WTC11 (cell line): ENCODE data around the gene CRIP1. TPM values are rescaled to one million over a fixed set of nuclear protein-coding genes. Genes with fewer than 3 reads are reported as not detected.

ENCODE experiments used
- ATAC-seq: fragments of 200-7000 bp; cut with Tn5 transposase; 2 replicates; pipeline ENCODE4 v1.10.0; 2021; ENCODE audit warnings: mild to moderate bottlenecking, moderate library complexity
- CTCF ChIA-PET: fragments of 300-600 bp; sonication (Branson Sonifier 250); formaldehyde crosslinking; loops from one replicate; lab custom pipeline; 2021; ENCODE audit warnings: antibody characterized with exemption; lab: Charles Lee
- POLR2A ChIA-PET: fragments of 350-600 bp; sonication (Branson Sonifier 250); formaldehyde crosslinking; loops from one replicate; lab custom pipeline; 2021; ENCODE audit warnings: antibody characterized with exemption; lab: Charles Lee
- DNase-seq: peaks from one replicate; pipeline ENCODE4 v3.0.0; 2021; ENCODE audit warnings: low spot score
- H3K27ac Mint-ChIP-seq: 2 replicates; pipeline ENCODE4 v1.8.0; 2021; ENCODE audit warnings: mixed read lengths
- H3K27me3 Mint-ChIP-seq: 2 replicates; pipeline ENCODE4 v1.8.0; 2021; ENCODE audit warnings: low read depth, mild to moderate bottlenecking, moderate library complexity, mixed read lengths
- H3K36me3 Mint-ChIP-seq: 2 replicates; pipeline ENCODE4 v1.8.0; 2021; ENCODE audit warnings: mixed read lengths
- H3K4me1 Mint-ChIP-seq: 2 replicates; pipeline ENCODE4 v1.8.0; 2022; ENCODE audit warnings: mixed read lengths
- H3K4me3 Mint-ChIP-seq: 2 replicates; pipeline ENCODE4 v1.8.0; 2021; ENCODE audit warnings: mild to moderate bottlenecking, moderate library complexity, mixed read lengths
- H3K9me3 Mint-ChIP-seq: 2 replicates; pipeline ENCODE4 v1.8.0; 2021; ENCODE audit warnings: mixed read lengths
- ARID4B ChIP-seq: sonication (generic); formaldehyde crosslinking; IDR thresholded peaks from 2 replicates; pipeline ENCODE4 v1.8.0; 2023; ENCODE audit warnings: missing genetic modification reagents, mild to moderate bottlenecking, borderline replicate concordance
- ATF1 ChIP-seq: sonication (generic); formaldehyde crosslinking; IDR thresholded peaks from 2 replicates; pipeline ENCODE4 v1.8.1; 2023; ENCODE audit warnings: mild to moderate bottlenecking, moderate library complexity, missing genetic modification reagents
- CREM ChIP-seq: sonication (generic); formaldehyde crosslinking; IDR thresholded peaks from 2 replicates; pipeline ENCODE4 v1.8.1; 2022; ENCODE audit warnings: mild to moderate bottlenecking, missing genetic modification reagents, moderate library complexity
- EMX1 ChIP-seq: fragments of 250-450 bp; sonication (Bioruptor Pico); IDR thresholded peaks from 2 replicates; pipeline ENCODE4 v1.8.0; 2021; ENCODE audit warnings: mild to moderate bottlenecking
- HMGXB4 ChIP-seq: sonication (generic); formaldehyde crosslinking; IDR thresholded peaks from 2 replicates; pipeline ENCODE4 v1.8.1; 2023; ENCODE audit warnings: mild to moderate bottlenecking, moderate library complexity, missing genetic modification reagents
- NFATC4 ChIP-seq: fragments of 250-450 bp; sonication (Bioruptor Pico); IDR thresholded peaks from 2 replicates; pipeline ENCODE4 v1.9.0; 2021; ENCODE audit warnings: mild to moderate bottlenecking
- NR1H2 ChIP-seq: sonication (generic); formaldehyde crosslinking; IDR thresholded peaks from 2 replicates; pipeline ENCODE4 v1.9.0; 2021; ENCODE audit warnings: mild to moderate bottlenecking, moderate library complexity, missing genetic modification reagents
- SMAD3 ChIP-seq: sonication (generic); formaldehyde crosslinking; IDR thresholded peaks from 2 replicates; pipeline ENCODE4 v1.8.0; 2022; ENCODE audit warnings: missing genetic modification reagents, mild to moderate bottlenecking, borderline replicate concordance
- SOX15 ChIP-seq: fragments of 250-450 bp; sonication (Bioruptor Pico); IDR thresholded peaks from 2 replicates; pipeline ENCODE4 v1.9.0; 2021; ENCODE audit warnings: mild to moderate bottlenecking
- ZNF263 ChIP-seq: sonication (generic); formaldehyde crosslinking; IDR thresholded peaks from 2 replicates; pipeline ENCODE4 v1.8.1; 2022; ENCODE audit warnings: low read depth, mild to moderate bottlenecking, moderate library complexity, missing genetic modification reagents
- ZNF396 ChIP-seq: fragments of 250-450 bp; sonication (Bioruptor Pico); IDR thresholded peaks from 2 replicates; pipeline ENCODE4 v1.8.0; 2021; ENCODE audit warnings: mild to moderate bottlenecking, moderate library complexity, borderline replicate concordance
- ZNF671 ChIP-seq: fragments of 250-450 bp; sonication (Bioruptor Pico); IDR thresholded peaks from 2 replicates; pipeline ENCODE4 v1.8.0; 2021; ENCODE audit warnings: mild to moderate bottlenecking
- total RNA-seq: library from RNA; stranded (reverse); gene quantifications from 3 replicates; pipeline ENCODE4 v1.2.3, GENCODE V29; 2021
- TF ChIP-seq, protein P1 (sequence below): sonication (generic); formaldehyde crosslinking; IDR thresholded peaks from 2 replicates; pipeline ENCODE4 v1.8.1; 2022; ENCODE audit warnings: low read depth, missing genetic modification reagents, borderline replicate concordance
- TF ChIP-seq, protein P2 (sequence below): sonication (generic); formaldehyde crosslinking; IDR thresholded peaks from 2 replicates; pipeline ENCODE4 v1.8.0; 2022; ENCODE audit warnings: mild to moderate bottlenecking, missing genetic modification reagents
- TF ChIP-seq, protein P3 (sequence below): sonication (generic); formaldehyde crosslinking; IDR thresholded peaks from 2 replicates; pipeline ENCODE4 v1.8.1; 2023; ENCODE audit warnings: mild to moderate bottlenecking, missing genetic modification reagents
- TF ChIP-seq, protein P4 (sequence below): sonication (generic); formaldehyde crosslinking; conservative IDR thresholded peaks from 2 replicates; pipeline ENCODE4 v1.8.1; 2022; ENCODE audit warnings: mild to moderate bottlenecking, missing genetic modification reagents
- TF ChIP-seq, protein P5 (sequence below): sonication (generic); formaldehyde crosslinking; IDR thresholded peaks from 2 replicates; pipeline ENCODE4 v1.8.1; 2023; ENCODE audit warnings: mild to moderate bottlenecking, missing genetic modification reagents, moderate library complexity

Gene CRIP1
- total RNA-seq, 1 experiment from 2014 or later: 9.0 TPM

DNA sequence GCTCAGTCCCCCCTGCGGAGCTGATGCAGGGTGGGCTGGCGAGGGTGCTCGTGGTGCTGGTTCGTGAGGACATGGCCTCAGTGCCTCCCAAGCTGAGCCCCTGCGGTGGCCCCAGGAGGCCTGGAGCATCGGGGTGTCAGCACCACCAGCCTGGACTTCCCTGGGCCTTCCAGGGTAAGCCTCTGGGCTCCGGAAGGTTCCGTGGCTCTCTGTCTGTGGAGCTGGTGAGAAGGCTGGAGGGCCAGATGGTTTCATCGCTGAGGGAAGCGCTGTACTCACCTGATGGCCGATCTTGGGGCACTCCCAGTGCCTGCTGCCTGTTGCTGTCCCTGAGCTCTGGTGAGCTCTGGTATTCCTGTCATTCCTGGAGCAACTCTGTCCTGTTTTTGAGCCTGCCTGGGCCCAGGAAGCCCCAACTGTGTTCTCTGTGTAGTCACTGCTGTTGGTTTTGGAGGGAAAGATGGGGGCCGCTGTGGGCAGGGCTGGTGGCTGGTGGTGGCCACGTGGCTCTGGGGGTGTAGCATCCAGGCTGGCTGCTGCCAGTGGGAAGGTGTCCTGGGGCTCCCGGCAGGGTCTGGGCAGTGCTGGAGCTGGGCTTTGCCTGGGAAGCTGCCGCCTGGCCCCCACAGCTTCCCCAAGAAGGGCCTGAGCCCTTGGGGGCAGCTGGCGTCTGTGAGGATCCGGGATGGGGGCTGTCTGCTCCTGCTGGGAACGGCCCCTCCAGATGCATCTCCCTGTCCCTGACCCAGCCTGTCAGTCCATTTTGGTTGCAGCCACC is 48.8 kb upstream of the CRIP1 start:
- Mint-ChIP-seq H3K36me3 (peaks cover 15% of the 10 kb centered on the region), H3K27ac (no peak overlapping the region), H3K27me3 (no peaks in the 10 kb centered on the region), H3K4me1 (peaks cover 8% of the 10 kb centered on the region), H3K4me3 (no peak overlapping the region), H3K9me3 (no peaks in the 10 kb centered on the region)
- ChIA-PET POLR2A (interaction anchor here (0.6 kb wide), 1 partner anchor 92 kb away, joined by 7 read pairs; no protein-coding TSS in a partner anchor), CTCF (interaction anchor here (1.0 to 1.4 kb wide), 3 partner anchors 11 to 67 kb away, joined by 3 to 6 read pairs (median 3); no protein-coding TSS in a partner anchor)
- no peak for TF ChIP-seq SOX15 (CRISPR knock-in tag)
- no peak for TF ChIP-seq NFATC4 (CRISPR knock-in tag)
- TF ChIP-seq, protein P1, sequence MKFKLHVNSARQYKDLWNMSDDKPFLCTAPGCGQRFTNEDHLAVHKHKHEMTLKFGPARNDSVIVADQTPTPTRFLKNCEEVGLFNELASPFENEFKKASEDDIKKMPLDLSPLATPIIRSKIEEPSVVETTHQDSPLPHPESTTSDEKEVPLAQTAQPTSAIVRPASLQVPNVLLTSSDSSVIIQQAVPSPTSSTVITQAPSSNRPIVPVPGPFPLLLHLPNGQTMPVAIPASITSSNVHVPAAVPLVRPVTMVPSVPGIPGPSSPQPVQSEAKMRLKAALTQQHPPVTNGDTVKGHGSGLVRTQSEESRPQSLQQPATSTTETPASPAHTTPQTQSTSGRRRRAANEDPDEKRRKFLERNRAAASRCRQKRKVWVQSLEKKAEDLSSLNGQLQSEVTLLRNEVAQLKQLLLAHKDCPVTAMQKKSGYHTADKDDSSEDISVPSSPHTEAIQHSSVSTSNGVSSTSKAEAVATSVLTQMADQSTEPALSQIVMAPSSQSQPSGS: no peak
- TF ChIP-seq ZNF263 (CRISPR knock-in tag): no peak
- no peak for TF ChIP-seq SMAD3 (CRISPR knock-in tag)
- TF ChIP-seq, protein P2, sequence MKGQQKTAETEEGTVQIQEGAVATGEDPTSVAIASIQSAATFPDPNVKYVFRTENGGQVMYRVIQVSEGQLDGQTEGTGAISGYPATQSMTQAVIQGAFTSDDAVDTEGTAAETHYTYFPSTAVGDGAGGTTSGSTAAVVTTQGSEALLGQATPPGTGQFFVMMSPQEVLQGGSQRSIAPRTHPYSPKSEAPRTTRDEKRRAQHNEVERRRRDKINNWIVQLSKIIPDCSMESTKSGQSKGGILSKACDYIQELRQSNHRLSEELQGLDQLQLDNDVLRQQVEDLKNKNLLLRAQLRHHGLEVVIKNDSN (CRISPR knock-in tag): no peak
- no peak for TF ChIP-seq ZNF396 (CRISPR knock-in tag)
- no peak for ATAC-seq
- DNase-seq: no peak

- DNase-seq (no peak), ATAC-seq (no peak)
- Mint-ChIP-seq H3K4me1 (peaks cover 2% of the 10 kb centered on the region; the same call in 1 of the 2 replicates), H3K36me3 (peaks cover 20% of the 10 kb centered on the region), H3K4me3 (no peak overlapping the region), H3K27me3 (no peaks in the 10 kb centered on the region), H3K9me3 (no peaks in the 10 kb centered on the region), H3K27ac (no peak overlapping the region)
- TF ChIP-seq NR1H2 (CRISPR knock-in tag) (no peak), HMGXB4 (CRISPR knock-in tag) (no peak)
- TF ChIP-seq, protein P3, sequence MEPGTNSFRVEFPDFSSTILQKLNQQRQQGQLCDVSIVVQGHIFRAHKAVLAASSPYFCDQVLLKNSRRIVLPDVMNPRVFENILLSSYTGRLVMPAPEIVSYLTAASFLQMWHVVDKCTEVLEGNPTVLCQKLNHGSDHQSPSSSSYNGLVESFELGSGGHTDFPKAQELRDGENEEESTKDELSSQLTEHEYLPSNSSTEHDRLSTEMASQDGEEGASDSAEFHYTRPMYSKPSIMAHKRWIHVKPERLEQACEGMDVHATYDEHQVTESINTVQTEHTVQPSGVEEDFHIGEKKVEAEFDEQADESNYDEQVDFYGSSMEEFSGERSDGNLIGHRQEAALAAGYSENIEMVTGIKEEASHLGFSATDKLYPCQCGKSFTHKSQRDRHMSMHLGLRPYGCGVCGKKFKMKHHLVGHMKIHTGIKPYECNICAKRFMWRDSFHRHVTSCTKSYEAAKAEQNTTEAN (CRISPR knock-in tag): no peak
- ChIA-PET CTCF (interaction anchor here (0.7 to 2.0 kb wide), 3 partner anchors 9 to 41 kb away, joined by 3 to 8 read pairs (median 3); no protein-coding TSS in a partner anchor), POLR2A (no interaction called here)
Measured at GRCh38 chr14:105439179-105439578, 47.5 kb upstream of the CRIP1 start.

DNA sequence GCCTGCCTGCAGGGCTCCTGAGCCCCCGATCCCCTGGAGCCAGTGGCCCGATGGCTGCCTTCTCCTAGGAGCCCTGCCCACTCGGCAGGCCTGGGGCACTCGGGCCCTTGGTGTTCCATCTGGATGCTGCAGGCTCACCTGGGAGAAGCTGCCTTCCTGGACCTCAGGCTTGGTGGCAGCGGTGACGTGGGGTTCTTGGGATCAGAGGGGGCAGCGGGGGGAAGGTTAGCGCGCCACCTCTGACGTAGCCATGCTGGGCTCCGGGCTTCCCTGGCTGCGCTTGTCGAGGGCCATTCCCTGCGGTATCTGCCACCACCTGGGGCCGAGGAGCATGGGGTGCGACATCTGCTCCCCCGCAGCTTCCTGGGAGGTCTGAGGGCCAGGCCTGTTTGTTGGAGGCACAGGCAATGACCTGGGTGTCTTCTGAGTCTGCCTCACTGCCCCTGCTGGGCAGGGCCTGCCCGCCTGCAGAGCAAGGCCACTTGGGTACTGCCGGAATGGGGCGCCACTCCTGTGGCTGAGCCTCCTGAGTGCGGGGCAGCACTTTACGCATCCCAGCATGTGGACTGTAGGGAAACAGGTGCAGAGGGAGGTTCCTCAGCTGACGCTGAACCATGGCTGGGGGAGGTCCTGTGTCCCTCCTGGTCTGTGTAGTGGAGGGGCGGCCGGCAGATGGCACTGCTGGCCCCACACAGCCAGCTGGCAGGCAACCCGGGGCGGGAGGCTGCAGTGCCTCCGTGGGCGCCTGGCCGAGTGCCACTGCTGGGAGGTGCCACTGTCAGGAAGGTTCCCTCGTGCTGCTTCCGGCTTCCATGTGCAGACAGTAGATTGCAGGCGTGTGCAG is 46.8 kb upstream of the CRIP1 start:
- DNase-seq: no peak
- H3K36me3 Mint-ChIP-seq: peaks cover 20% of the 10 kb centered on the region
- no peaks in the 10 kb centered on the region for H3K9me3 Mint-ChIP-seq
- H3K4me3 Mint-ChIP-seq: no peak overlapping the region
- CTCF ChIA-PET: interaction anchor here (2.0 kb wide), 1 partner anchor 8 kb away, joined by 8 read pairs; no protein-coding TSS in a partner anchor
- no peak overlapping the region for H3K27ac Mint-ChIP-seq
- peak; percentile 13; the same call in 1 of the 2 replicates for ATAC-seq
- POLR2A ChIA-PET: no interaction called here
- H3K27me3 Mint-ChIP-seq: no peaks in the 10 kb centered on the region
- peaks cover 2% of the 10 kb centered on the region; the same call in 1 of the 2 replicates for H3K4me1 Mint-ChIP-seq
- TF ChIP-seq ATF1 (no peak), EMX1 (CRISPR knock-in tag) (no peak), ARID4B (CRISPR knock-in tag) (no peak), ZNF671 (CRISPR knock-in tag) (no peak), CREM (CRISPR knock-in tag) (no peak)
- TF ChIP-seq, protein P4, sequence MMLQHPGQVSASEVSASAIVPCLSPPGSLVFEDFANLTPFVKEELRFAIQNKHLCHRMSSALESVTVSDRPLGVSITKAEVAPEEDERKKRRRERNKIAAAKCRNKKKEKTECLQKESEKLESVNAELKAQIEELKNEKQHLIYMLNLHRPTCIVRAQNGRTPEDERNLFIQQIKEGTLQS (CRISPR knock-in tag): no peak
- TF ChIP-seq, protein P5, sequence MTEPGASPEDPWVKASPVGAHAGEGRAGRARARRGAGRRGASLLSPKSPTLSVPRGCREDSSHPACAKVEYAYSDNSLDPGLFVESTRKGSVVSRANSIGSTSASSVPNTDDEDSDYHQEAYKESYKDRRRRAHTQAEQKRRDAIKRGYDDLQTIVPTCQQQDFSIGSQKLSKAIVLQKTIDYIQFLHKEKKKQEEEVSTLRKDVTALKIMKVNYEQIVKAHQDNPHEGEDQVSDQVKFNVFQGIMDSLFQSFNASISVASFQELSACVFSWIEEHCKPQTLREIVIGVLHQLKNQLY (CRISPR knock-in tag): no peak
